DMS114 treated with DMSO at 0.1 percent for 48 hours (cell line): ENCODE results near the gene CABLES1.

Experiments
- DNase-seq: peaks from one replicate; lab custom pipeline; 2025; ENCODE audit not compliant: unreplicated experiment; lab: John Stamatoyannopoulos, UW

CABLES1 gene

GRCh38 chr18:23211146-23211545 is 75.9 kb downstream of the CABLES1 start:
- DNase-seq, result no peak

- no peak for DNase-seq
These were observed 76.9 kb downstream of the CABLES1 start for GRCh38 chr18:23212161-23212560.

GRCh38 chr18:23213200-23213599 is 77.9 kb downstream of the CABLES1 start:
- DNase-seq, result no peak

GRCh38 chr18:23217781-23218180 is 82.5 kb downstream of the CABLES1 start:
- DNase-seq, result no peak

- DNase-seq, result no peak
These were observed 85.1 kb downstream of the CABLES1 start for GRCh38 chr18:23220355-23220754.

GRCh38 chr18:23223641-23224040 is 88.4 kb downstream of the CABLES1 start:
- DNase-seq, result no peak

- no peak for DNase-seq
These were observed 90.2 kb downstream of the CABLES1 start for GRCh38 chr18:23225503-23225902.

GRCh38 chr18:23226391-23226790 is 91.1 kb downstream of the CABLES1 start:
- no peak for DNase-seq

- DNase-seq, result no peak
These were observed 91.8 kb downstream of the CABLES1 start for GRCh38 chr18:23226930-23227725.

GRCh38 chr18:23227726-23228070 is 92.4 kb downstream of the CABLES1 start:
- DNase-seq, result no peak

- no peak for DNase-seq
These were observed 93.1 kb downstream of the CABLES1 start for GRCh38 chr18:23228102-23229061.

GRCh38 chr18:23229472-23229871 is 94.2 kb downstream of the CABLES1 start:
- no peak for DNase-seq

- DNase-seq, result no peak
These were observed 95.4 kb downstream of the CABLES1 start for GRCh38 chr18:23230686-23231085.

GRCh38 chr18:23231340-23232021 is 96.2 kb downstream of the CABLES1 start:
- no peak for DNase-seq

- DNase-seq, result no peak
These were observed 97.0 kb downstream of the CABLES1 start for GRCh38 chr18:23232331-23232730.

GRCh38 chr18:23234619-23235018 is 99.3 kb downstream of the CABLES1 start:
- no peak for DNase-seq

- no peak for DNase-seq
These were observed 100.1 kb downstream of the CABLES1 start for GRCh38 chr18:23235336-23235735.

GRCh38 chr18:23235860-23236259 is 100.6 kb downstream of the CABLES1 start:
- DNase-seq, result no peak

GRCh38 chr18:23236876-23237468 is 101.7 kb downstream of the CABLES1 start:
- DNase-seq, result no peak

- no peak for DNase-seq
These were observed 102.4 kb downstream of the CABLES1 start for GRCh38 chr18:23237524-23238151.

GRCh38 chr18:23238152-23238531 is 102.9 kb downstream of the CABLES1 start:
- DNase-seq, result no peak
